Kidney (tissue), 14 donors: ENCODE data around the gene CAMK1D. TPM values are rescaled to one million over a fixed set of nuclear protein-coding genes. Genes with fewer than 3 reads are reported as not detected.
A peak's percentile ranks its signal among the peaks of the same experiment; 100 is the strongest.

Source experiments
- DNase-seq, 5 donors: peaks; one replicate each; pipeline ENCODE4 v3.0.0-alpha.2; 2013 to 2020
- FAIRE-seq: peaks from 2 replicates; lab custom pipeline; 2012; peaks lifted over from hg19 to GRCh38; lab: Jason Lieb, UNC
- H3K27ac ChIP-seq, 2 donors: one replicate each; pipeline ENCODE4 v1.7.0; 2013; ENCODE audit warnings: low read depth in 2 of 2, low read length in 2 of 2, inconsistent platforms in 1 of 2
- H3K27me3 ChIP-seq: one replicate; pipeline ENCODE4 v1.7.1; 2013; ENCODE audit warnings: low read length, inconsistent platforms; ENCODE audit not compliant: control insufficient read depth, insufficient read depth
- H3K36me3 ChIP-seq, 3 donors: one replicate each; pipeline versions ENCODE4 v1.7.0 to v1.7.1; 2013; ENCODE audit warnings: low read length in 3 of 3, control low read depth in 1 of 3, inconsistent platforms in 1 of 3; ENCODE audit not compliant: insufficient read depth in 3 of 3, control insufficient read depth in 2 of 3
- H3K4me1 ChIP-seq, 3 donors: one replicate each; pipeline versions ENCODE4 v1.7.0 to v1.7.1; 2013; ENCODE audit warnings: low read length in 3 of 3, inconsistent platforms in 1 of 3, low read depth in 1 of 3; ENCODE audit not compliant: control insufficient read depth in 2 of 3, insufficient read depth in 2 of 3
- H3K4me3 ChIP-seq, 3 donors: one replicate each; pipeline versions ENCODE4 v1.7.0 to v1.8.1; 2013; ENCODE audit warnings: low read length in 3 of 3, control low read depth in 1 of 3, inconsistent platforms in 1 of 3
- H3K9ac ChIP-seq, 3 donors: one replicate each; pipeline versions ENCODE4 v1.7.0 to v1.7.1; 2013; ENCODE audit warnings: low read length in 3 of 3, control low read depth in 1 of 3, inconsistent platforms in 1 of 3
- H3K9me3 ChIP-seq, 3 donors: one replicate each; pipeline versions ENCODE4 v1.7.0 to v1.7.1; 2013; ENCODE audit warnings: low read length in 3 of 3, control low read depth in 1 of 3, inconsistent platforms in 1 of 3; ENCODE audit not compliant: control insufficient read depth in 2 of 3, insufficient read depth in 1 of 3
- CTCF ChIP-seq: IDR thresholded peaks from 3 replicates; pipeline ENCODE4 v1.5.1; 2012; ENCODE audit warnings: mild to moderate bottlenecking, moderate library complexity, borderline replicate concordance; ENCODE audit not compliant: insufficient read depth; ENCODE audit errors: extremely low read depth
- intact Hi-C: fragments of 100-400 bp; cut with DNase I; formaldehyde crosslinking; loops from one replicate; pipeline ENCODE4 v1.11.1; 2022
- polyA plus RNA-seq: library from polyadenylated mRNA; stranded (reverse); fragments of 350-450 nt; fragmentation: Illumina TruSeq; extraction: RNeasy Lipid Tissue Mini Kit (QIAGEN cat#74804); gene quantifications from one replicate; pipeline ENCODE4 v1.2.3, GENCODE V29; 2014; ENCODE audit warnings: low read depth, low replicate concordance; ENCODE audit not compliant: insufficient read depth
- total RNA-seq: library from RNA; stranded (reverse); fragmentation: NEBNext Ultra II Directional; extraction: Animal tissue kit (Norgen Biotek cat#: 25700); gene quantifications from one replicate; pipeline ENCODE4 v1.2.1, GENCODE V29; 2021
- donor health status: control.
- donor health status: control.
- donor health status: control.
- donor health status: control.
- donor health status: control.
- donor health status: DM: yes; HTN: yes; CAD: no.
- donor health status: Normal renal cell carcinoma (clear cell type).

The CAMK1D gene
- total and polyA plus RNA-seq, 2 donors from 2014 or later, result 1.1 to 13.7 TPM

DNA sequence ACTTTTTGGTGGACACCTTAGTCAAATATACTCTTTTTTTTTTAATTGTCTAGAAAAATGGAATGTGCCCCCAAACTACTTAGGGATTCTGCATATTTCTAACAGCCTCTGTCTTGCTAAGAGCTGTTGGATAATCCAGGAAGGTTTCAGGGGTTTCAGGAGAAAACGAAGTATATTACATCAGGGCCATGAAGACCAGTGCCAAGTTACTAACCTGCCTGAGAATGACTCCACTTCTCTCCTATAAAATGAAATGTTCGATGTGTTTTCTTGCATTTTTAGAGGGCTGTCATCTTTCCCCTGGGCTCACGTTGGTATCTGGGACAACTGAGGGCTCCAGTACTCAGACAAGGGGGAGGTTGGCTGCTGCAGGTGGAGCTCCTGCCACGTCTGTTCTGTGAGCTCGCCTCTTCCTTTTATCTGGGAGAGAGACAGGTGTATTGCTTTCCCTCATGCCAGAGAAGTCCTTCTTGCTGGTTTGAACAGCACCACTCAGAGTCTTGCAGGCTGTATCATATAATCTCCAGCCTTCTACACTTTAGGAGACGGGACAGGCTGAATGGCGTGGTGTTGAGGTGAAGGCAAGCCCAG lies 71.3 kb downstream of the CAMK1D start:
- intact Hi-C loops, result no loop called here
- Histone ChIP-seq H3K9me3 (no peaks in the 10 kb centered on the region), H3K9ac (no peak overlapping the region), H3K4me1 (no peaks in the 10 kb centered on the region), H3K27me3 (no peaks in the 10 kb centered on the region), H3K36me3 (no peaks in the 10 kb centered on the region), H3K27ac (no peak overlapping the region), H3K4me3 (no peak overlapping the region)
- no peak for TF ChIP-seq CTCF
- FAIRE-seq, result no peak
- no peak for DNase-seq

GRCh38 chr10:12422189-12422588 lies 72.8 kb downstream of the CAMK1D start:
- Histone ChIP-seq H3K27ac (no peak overlapping the region), H3K4me1 (no peaks in the 10 kb centered on the region), H3K9me3 (no peaks in the 10 kb centered on the region), H3K27me3 (no peaks in the 10 kb centered on the region), H3K36me3 (no peaks in the 10 kb centered on the region), H3K4me3 (no peak overlapping the region), H3K9ac (no peak overlapping the region)
- DNase-seq (peak in 1 of 5 donors; percentile 25), FAIRE-seq (no peak)
- no peak for TF ChIP-seq CTCF
- intact Hi-C loops, result no loop called here

DNA sequence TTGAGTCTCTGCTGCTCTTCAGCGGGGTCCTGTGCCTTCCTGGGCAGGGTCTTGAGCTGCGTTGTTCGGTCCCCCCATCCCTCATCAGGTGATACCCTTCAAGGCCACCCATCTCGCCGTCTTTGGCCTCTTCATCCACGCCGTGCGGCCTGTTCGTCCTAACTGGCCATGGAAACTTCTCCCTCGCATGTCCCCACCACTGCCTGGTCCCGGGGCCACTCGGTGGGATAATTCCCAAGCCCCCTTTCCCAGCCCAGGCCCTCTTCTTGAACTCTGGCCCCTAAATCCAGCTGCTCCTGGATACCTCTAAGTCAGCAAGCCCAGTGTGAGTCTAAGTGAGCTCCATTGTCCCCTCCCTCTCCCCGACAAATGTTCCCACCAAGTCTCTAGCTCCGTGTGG lies 74.5 kb downstream of the CAMK1D start:
- Histone ChIP-seq H3K4me1 (no peaks in the 10 kb centered on the region), H3K27ac (no peak overlapping the region), H3K4me3 (no peak overlapping the region), H3K27me3 (no peaks in the 10 kb centered on the region), H3K9me3 (no peaks in the 10 kb centered on the region), H3K9ac (no peak overlapping the region), H3K36me3 (no peaks in the 10 kb centered on the region)
- intact Hi-C loops, result no loop called here
- no peak for DNase-seq
- FAIRE-seq, result no peak
- no peak for TF ChIP-seq CTCF

GRCh38 chr10:12427276-12427675 lies 77.9 kb downstream of the CAMK1D start:
- Histone ChIP-seq H3K9ac (no peak overlapping the region), H3K9me3 (no peaks in the 10 kb centered on the region), H3K4me3 (no peak overlapping the region), H3K36me3 (no peaks in the 10 kb centered on the region), H3K4me1 (no peaks in the 10 kb centered on the region), H3K27ac (no peak overlapping the region), H3K27me3 (no peaks in the 10 kb centered on the region)
- intact Hi-C loops, result no loop called here
- DNase-seq, result no peak
- no peak for FAIRE-seq
- no peak for TF ChIP-seq CTCF
